ENCODE measurements around the gene RASAL2.
A peak's percentile ranks its signal among the peaks of the same experiment; 100 is the strongest.
"Not testable (repeated sequence)": the region's sequence is repeated elsewhere in the genome, so short reads cannot be mapped to it uniquely, and the experiment has no call there.

Gene RASAL2

DNA sequence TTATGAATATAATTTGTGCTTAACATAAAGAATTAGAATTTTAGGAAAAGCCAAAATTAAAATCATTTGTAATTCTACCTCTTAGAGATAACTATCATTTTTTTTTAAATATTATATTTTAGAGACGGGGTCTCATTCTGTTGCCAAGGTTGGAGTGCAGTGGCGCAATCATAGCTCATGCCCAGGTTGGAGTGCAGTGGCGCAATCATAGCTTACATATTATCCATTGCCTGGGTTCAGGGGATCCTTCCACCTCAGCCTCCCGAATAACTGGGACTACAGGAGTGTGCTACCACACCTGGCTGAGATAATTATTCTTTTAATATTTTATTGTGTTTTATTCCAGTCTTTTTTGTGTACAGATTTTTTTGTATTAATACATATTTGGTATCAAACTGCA, 8.3 kb downstream of the RASAL2 start:
- Histone ChIP-seq H3K4me3 (no peak overlapping the region), H3K27ac (no peak overlapping the region)

DNA sequence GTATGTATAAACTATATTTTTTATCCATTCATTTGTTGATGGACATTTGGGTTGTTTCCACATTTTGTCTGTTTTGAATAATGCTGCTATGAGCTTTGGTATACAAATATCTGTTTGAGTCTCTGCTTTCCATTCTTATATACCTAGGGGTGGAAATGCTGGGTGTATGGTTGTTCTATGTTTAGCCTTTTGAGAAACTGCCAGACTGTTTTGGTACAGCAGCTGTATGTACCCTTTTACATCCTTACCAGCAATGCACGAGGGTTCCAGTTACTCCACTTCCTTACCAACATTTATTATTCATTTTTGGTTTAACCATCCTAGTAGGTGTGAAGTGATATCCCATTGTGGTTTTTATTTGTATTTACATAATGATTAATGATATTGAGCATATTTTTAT, 13.9 kb downstream of the RASAL2 start:
- Histone ChIP-seq H3K27ac (no peak overlapping the region), H3K4me3 (no peak overlapping the region)

DNA sequence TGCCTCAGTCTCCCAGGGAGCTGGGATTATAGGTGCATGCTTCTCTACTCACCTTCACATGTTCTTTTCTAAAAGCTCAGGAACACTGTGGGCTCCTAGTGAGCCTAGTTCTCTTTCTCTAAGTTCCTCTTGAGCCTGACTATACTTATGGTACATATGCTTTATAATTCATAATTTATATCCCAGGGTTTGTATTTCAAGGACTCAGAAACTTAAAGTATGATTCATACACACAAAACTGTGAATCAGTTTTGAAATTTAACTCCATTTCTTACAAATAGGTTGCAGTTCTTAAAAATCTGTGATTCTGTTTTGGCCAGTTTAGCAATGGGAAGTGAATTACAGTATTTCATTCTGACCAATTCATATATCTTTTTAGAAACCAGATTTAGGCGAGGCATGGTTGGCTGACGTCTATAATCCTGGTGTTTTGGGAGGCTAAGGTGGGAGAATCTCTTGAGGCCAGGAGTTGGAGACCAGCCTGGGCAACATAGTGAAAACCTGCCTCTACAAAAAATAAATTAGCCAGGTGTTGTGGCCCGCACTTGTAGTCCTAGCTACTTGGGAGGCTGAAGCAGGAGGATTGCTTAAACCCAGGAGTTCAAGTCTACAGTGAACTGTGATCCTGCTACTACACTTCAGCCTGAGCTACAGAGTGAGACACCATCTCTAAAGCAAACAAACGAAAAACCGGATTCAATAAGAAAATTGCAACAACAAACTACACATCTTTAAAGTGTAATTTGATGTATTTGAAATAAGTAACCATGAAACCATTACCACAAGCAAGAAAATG, 15.6 kb downstream of the RASAL2 start:
- no peak overlapping the region for H3K27ac ChIP-seq

DNA sequence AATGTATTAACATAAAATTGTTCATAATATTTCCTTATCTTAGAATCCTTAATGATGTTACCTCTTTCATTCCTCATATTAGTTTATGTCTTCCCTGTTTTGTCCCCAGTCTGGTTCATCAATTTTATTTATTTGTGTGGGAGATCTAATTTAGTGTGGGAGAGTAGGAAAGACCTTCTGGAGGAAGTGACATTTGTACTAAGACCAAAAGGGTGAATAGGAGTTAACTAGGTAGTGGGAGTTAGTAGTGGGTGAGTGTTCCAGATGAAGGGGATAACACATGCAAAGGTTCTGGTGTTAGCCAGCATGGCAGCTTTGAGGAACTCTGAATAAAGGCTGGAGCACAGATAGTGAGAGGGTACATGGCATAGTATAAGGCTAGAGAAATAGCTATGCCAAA, 21.4 kb downstream of the RASAL2 start:
- no peak overlapping the region for H3K27ac ChIP-seq
- no peak overlapping the region for H3K4me3 ChIP-seq

More for the DNA sequence above, 15.6 kb downstream of the RASAL2 start:
- H3K4me3 ChIP-seq, result no peak overlapping the region

DNA sequence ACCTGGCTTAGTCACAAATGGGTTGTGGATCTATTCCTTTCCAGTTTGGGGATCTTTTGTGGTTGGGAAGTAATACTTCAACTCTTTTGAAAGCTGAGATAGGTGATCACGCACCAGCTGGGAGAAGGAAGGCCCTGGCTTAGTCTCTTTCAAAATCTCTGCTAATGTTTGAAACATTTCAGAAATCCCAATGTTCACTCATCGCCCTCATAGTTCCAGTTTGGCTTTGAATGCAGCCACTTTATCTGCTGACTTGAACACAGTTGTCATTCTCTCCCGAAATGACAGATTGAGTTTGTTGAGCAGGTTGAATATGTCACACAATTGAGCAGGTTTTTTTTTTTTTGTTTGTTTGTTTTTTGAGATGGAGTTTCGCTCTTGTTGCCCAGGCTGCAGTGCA, 24.6 kb downstream of the RASAL2 start:
- H3K27ac ChIP-seq, result no peak overlapping the region
- H3K4me3 ChIP-seq, result no peak overlapping the region

DNA sequence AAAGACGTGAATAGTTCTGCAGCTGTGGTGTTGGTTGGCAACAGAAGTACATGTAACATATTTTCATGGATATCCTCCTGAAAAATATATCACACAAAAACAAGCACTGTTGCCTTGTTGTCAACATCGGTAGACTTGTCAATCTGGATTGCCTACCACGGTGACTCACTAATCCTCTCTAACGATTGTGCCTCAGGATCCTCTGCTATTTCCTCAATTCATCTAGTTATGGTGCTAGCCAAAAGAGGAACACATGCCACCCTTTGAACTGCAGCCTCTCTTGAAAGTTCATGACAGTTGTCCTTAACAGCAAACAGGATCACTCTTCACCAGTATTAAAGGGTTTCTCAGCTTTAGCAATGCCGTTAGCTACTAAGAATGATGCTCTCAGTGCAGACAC, 25.7 kb downstream of the RASAL2 start:
- Histone ChIP-seq H3K4me3 (no peak overlapping the region), H3K27ac (peak overlapping the region in 1 of 21 experiments; percentile 4)

DNA sequence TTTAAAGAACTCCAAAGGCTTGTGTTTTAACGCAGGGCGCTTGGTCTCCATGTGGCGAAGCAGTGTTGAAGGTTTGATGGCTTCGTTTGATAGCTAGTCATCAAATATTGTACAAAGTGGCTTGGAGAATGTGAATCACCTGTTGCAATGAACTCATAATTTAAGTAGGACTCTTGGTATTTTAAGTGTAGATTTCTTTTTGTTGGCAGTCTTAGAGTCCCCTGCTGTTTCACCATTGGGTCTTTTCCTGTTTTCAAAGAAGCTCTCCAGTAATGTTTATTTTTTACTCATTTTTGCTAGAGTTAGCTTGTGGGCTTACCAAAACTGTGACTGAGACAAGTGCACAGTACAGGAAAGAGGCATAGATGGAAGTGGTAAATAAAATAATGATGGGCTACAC, 26.2 kb downstream of the RASAL2 start:
- Histone ChIP-seq H3K27ac (peak overlapping the region in 1 of 21 experiments; percentile 4), H3K4me3 (no peak overlapping the region)

DNA sequence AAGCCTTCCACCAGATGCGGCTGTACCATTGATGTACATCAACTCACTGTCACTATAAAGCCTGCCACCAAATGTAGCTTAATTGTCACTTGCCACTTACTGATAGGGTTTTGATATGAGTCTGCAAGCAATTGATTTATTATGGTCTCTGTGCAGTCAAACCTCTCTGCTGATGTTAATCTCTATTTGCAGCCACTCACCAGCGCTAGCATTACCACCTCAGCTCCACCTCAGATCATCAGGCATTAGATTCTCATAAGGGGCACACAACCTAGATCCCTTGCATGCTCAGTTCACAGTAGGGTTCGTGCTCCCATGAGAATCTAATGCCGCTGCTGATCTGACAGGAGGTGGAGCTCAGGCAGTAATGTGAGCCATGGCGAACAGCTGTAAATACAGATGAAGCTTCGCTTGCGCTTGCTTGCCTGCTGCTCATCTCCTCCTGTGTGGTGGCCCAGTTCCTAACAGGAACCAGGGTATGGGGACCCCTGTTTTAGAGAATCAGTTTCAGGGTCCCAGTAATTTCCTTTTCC, 26.7 kb downstream of the RASAL2 start:
- H3K27ac ChIP-seq, H3K4me3 ChIP-seq: not testable (repeated sequence)

DNA sequence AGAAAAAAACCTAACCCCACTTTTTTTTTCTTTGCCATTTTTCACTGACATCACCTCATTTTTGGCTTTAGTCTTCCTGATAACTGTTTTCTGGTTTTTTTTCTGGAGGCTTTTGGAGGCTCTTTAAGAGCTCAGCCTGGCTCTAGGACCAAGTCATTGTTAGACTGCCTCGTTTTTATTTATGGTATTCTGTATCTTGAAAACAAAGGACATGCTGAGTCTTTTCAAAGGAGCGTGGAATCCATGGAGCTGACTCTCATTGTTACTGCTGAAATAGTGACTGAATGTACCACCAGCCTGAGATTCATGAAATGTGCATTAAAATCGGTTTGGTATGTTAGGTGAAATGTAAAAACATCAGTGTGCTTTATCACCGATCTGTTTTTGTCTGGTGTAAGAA, 28.0 kb downstream of the RASAL2 start:
- no peak overlapping the region for H3K27ac ChIP-seq
- H3K4me3 ChIP-seq, result no peak overlapping the region

DNA sequence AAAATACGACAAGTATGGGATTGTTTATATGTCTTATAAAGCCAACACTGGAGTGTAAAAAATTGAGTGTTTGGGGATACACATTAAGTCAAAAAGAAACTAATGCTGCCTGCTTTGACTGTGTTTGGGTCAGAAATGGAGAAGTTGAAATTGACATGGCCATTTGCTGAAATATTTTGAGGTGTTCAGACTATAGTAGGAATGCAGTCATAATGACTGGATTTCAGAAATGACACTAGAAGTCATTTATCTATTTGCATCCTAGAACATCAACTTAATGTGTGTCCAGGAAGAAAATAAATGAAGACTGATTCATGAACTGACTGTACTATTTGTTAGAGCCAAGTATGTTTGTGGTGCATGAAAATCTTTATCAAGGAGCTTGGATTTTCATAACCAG, 28.4 kb downstream of the RASAL2 start:
- no peak overlapping the region for H3K4me3 ChIP-seq
- no peak overlapping the region for H3K27ac ChIP-seq

DNA sequence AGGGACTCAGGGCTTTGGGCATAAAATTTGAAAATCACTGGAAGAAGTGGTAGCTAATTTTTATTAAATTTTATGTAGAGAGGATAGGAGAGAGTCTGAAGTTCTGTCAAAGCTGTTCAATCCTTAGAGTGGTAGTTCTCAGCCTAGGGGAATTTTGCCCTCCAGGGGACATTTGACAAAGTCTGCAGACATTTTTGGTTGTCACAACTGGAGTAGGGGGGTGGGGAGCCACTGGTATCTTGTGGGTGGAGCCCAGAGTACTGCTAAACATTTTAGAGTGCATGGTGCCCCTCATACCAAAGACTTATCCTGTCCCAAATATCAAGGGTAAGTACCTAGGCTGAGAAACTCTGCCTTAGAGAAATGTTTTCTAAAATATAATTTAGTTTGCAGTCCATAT, 30.2 kb downstream of the RASAL2 start:
- Histone ChIP-seq H3K4me3 (no peak overlapping the region), H3K27ac (no peak overlapping the region)

DNA sequence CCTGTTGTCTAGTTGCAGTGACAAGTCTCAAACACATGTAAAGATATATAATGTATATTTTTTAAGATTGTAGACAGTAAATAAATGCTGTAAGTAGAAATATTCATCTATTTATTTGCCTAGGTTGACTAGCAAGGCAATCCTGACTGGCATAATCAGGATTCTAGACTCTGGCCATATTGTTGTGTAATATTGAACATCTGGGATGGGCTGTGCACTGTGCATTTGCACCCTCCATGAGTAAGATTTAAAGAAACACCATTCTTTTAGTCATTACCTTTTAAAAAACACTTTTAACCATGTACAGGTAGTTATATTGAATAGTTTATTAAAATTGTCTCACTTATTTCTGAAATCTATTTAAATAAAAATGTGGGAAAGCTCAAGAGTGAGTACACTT, 32.4 kb downstream of the RASAL2 start:
- Histone ChIP-seq H3K27ac (peak overlapping the region in 10 of 21 experiments; percentile 12 to 86 (median 57)), H3K4me3 (no peak overlapping the region)

DNA sequence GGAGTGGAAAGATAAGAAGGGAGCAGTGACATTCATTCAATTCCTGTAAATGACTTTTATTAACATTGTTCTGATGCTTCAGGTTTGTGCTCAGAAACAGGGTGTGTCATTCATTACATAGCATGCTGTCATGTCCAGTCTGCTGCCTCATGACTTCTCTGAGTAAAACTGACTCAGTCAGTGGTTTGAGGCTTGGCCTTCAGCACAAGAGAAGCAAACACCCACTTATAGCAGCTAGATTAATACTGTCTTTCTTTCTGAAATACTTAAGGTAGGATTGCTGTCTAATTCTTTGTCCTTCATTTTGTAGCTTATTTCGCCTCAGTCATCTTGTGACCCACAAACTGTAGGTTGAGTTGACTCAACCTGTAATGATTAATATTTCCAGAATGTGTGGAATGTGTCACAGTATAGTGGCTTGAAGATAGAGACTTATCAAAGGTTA, 32.9 kb downstream of the RASAL2 start:
- Histone ChIP-seq H3K27ac (peak overlapping the region in 12 of 21 experiments; percentile 6 to 86 (median 56)), H3K4me3 (no peak overlapping the region)

DNA sequence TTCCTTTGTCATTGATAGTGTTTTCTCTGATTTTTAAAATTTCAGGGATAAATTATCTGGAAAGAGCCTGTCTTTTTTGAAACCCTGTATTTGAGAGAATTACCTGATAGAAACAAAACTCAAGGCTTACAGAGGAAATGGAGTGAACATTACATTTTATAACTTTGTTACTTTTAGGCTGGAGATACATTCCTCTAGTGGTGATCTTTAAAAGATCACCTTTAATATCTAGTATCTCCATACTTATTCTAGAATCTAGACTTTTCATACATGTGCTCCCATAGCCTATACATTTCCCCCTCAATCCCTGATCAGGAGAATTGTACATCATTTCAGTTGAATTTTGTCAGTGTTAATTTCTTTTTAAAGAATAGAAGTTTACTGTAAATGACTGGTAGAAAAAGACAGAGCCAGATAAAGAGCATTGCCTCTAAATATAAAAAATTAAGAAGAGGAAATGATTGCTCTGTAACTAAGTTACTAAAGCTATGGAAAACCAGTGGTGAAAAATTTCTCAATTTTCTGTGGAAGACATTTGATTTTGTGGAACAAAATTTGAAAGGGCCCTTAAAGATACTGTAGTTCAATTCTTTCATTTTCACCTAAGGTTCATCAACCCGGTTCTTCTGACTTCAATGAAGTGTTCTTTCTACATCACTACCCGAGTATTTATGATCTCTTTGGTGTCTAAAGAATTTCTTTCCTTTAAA, 33.7 kb downstream of the RASAL2 start:
- Histone ChIP-seq H3K4me3 (no peak overlapping the region), H3K27ac (peak overlapping the region in 12 of 21 experiments; percentile 6 to 86 (median 49))

DNA sequence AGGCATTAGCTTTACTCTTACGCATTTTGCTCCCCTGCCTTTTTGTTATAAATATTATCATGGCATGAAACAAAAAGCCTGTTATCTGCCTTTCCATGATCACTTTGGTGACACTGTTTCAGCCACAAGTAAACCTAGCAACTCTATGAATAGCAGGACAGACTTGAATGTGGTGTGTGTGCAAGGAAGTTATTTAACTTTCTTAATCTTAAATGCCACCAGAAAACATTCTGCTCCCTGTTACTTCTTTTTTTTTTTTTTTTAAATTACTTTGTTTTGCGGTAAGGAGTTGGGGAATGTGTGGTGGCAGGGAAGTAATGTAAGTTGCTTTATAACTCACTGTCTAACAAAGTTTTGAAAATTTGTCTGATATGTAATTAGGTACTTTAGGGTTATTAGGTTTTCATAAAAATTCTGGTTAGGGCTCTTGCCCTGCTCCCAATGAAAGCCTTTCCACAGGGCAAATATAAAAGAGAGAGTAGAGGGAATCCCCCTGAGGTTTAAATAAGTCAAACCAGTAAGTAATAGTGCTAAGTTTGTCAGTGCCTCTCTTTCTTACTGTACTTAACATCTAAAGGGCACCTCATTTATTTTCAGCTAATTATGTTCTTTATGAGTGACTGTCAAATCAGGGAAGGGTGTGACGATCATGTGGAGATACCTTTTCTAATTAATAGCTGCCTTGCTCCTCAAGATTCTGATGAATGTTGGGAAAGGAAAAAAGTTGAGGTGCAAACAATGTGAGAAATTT, 39.5 kb downstream of the RASAL2 start:
- H3K27ac ChIP-seq, result peak overlapping the region in 5 of 21 experiments; percentile 1 to 69 (median 39)
- H3K4me3 ChIP-seq, result no peak overlapping the region

DNA sequence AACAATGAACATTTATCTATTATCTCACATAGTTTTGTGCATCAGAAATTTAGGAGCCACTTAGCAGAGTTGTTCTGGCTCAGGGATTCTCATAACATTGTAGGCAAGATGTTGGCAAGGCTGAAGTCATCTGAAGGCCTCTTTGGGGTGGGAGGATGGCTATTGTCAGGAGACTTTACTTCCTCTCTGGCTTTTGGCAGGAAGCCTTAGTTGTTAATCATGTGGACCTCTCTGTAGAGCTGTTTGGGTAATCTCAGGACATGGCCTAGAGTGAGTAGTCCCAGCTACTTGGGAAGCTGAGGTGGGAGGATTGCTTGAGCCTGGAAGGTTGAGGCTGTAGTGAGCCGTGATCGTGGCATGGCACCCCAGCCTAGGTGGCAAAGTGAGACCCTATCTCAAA, 40.2 kb downstream of the RASAL2 start:
- no peak overlapping the region for H3K4me3 ChIP-seq
- H3K27ac ChIP-seq, result peak overlapping the region in 4 of 21 experiments; percentile 1 to 69 (median 39)

DNA sequence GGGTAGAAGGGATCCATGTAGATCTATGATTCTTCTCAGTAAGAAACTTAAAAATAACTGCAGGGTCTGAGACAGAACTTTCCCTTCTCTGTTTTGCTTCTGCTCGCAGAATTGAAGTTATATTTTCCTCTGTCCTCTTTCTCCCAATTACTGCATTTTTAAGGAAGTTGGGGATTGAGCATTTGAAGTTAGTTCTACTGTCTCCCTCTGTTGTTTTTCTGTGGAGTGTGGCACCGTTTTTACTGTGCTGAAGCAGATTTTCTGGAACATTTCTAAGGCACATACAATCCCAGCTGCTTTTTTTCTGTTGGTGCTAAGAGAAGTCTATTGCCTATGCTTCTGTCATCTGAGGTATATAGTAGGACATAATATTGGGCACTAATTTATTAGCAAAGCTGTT, 43.3 kb downstream of the RASAL2 start:
- H3K27ac ChIP-seq, result peak overlapping the region in 12 of 21 experiments; percentile 19 to 67 (median 44)

DNA sequence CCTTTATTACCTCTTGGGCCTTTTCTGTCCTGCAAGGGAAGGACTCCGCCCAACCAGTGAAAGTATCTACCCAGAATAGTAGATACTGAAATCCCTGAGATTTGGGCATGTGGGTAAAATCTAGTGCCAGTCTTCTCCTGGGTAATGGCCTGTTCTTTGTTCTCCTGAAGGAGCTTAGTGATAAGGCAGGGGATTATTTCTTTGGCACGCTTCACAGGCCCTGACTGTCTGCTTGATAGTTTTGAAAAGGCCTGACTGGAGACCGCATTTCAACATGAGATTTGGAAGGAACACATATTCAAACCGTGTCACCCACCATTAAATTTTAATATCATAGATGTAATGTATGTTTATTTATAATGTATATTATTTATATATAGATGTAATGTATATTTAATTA, 48.9 kb downstream of the RASAL2 start:
- Histone ChIP-seq H3K4me3 (no peak overlapping the region), H3K27ac (no peak overlapping the region)

More for the DNA sequence above, 43.3 kb downstream of the RASAL2 start:
- no peak overlapping the region for H3K4me3 ChIP-seq

DNA sequence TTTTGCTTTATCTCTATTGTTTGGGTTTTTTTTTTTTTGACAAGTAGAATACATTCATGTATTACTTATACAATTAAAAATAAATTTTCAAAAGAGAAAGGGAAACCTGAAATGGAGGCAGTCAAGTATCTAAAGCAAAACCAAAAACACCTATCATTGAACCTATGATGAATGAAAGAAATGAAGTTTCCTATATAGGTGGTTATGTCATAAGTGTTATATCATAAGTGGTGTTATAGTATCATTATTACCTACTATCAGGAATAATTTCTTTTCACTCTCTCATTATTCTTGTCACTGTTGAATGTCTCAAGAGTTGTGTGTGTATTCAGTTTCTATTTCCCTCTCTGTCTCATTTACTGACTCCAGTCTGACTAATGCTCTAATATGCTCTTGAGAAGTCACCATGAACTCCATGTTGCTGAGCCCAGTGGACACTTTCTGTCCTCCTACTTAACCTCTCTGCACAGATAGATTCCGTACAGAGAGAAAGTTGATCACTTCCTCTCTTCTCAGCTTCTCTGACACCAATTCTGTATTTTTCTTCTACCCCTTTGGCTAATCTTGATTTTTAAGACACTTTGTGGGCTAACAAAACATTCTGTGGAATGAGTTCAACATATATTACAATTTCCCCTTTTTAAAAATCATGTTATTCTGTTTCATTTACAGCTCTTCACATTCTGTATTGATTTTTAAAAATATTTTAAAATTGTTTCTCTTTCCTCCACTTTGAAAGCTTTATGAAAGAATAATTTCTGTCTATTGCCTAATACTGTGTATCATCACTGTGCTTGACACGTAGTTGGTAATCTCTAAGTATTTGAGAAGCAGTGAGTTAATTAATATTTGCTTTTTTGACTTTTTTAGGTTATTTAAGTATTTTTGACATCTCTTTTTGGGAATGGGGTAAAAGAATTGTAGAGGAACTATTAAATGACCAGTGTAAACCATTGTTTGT, 50.1 kb downstream of the RASAL2 start:
- H3K4me3 ChIP-seq, result no peak overlapping the region
- H3K27ac ChIP-seq, result no peak overlapping the region

Measured in skin epidermis (tissue), 12 donors.